GM12873 (cell line): ENCODE results near the gene DLG2.

ENCODE experiments used
- TF ChIP-seq, protein P1 (sequence below): IDR thresholded peaks from 2 replicates; pipeline ENCODE4 v1.5.1; 2012; ENCODE audit warnings: low read depth, mild to moderate bottlenecking, moderate library complexity, low read length, control low read depth; ENCODE audit not compliant: insufficient read depth; ENCODE audit errors: missing control alignments

The DLG2 gene

DNA sequence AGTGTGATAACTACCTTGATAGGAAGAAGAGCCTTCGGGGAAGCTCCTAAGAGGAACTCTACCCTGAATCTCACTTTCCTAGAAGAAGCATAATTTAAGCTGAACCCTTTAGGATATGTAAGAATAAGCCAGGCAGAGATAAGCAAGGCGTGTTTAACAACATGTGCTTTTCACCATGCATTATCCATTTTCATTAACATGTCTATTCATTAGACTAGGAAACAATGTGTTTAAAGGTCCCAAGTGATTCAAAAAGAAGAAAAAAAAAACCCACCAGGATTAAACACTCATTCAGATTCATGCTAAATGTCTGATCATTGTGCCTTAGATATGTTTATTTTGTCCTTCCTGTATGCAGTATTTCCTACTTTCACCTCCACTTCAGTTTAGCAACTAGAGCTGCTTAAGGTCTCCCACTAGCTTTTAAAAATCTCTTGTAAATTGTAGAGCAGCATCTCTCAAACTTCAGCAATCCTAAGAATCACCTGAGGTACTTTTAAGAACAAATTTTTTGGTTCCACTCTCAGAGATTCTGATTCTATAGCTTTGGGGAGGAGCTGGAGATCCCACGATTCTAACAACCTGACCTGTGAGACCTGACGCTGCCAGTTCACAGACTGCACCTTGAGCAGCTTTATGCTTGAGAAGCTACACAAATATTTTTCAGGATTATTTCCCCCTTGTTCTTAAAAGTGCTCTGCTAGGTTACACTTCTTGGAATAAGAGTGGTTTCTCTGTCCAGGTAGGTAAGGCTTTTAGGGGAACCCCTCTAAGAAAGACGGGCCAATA lies 1385.6 kb downstream of the DLG2 start:
- TF ChIP-seq, protein P1, sequence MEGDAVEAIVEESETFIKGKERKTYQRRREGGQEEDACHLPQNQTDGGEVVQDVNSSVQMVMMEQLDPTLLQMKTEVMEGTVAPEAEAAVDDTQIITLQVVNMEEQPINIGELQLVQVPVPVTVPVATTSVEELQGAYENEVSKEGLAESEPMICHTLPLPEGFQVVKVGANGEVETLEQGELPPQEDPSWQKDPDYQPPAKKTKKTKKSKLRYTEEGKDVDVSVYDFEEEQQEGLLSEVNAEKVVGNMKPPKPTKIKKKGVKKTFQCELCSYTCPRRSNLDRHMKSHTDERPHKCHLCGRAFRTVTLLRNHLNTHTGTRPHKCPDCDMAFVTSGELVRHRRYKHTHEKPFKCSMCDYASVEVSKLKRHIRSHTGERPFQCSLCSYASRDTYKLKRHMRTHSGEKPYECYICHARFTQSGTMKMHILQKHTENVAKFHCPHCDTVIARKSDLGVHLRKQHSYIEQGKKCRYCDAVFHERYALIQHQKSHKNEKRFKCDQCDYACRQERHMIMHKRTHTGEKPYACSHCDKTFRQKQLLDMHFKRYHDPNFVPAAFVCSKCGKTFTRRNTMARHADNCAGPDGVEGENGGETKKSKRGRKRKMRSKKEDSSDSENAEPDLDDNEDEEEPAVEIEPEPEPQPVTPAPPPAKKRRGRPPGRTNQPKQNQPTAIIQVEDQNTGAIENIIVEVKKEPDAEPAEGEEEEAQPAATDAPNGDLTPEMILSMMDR, result no peak

DNA sequence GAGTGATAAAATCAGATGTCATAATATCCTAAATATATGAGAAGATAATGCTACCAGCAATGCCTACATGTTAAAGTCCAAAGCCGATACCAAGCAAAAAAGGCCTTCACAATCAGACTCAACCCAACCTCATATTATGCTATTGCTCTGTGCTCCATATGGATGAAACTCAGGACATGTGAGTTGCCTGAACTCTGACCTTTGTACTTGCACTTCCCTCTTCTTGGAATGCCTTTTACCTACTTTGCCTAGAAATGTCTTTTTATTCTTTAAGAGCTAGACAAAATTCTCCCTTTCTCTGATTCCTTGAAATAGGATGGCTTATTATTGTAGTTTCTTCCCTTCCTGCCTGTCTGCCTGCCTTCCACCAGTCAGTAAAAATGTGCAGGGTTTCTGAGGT lies 1386.3 kb downstream of the DLG2 start:
- TF ChIP-seq, protein P1, result no peak

DNA sequence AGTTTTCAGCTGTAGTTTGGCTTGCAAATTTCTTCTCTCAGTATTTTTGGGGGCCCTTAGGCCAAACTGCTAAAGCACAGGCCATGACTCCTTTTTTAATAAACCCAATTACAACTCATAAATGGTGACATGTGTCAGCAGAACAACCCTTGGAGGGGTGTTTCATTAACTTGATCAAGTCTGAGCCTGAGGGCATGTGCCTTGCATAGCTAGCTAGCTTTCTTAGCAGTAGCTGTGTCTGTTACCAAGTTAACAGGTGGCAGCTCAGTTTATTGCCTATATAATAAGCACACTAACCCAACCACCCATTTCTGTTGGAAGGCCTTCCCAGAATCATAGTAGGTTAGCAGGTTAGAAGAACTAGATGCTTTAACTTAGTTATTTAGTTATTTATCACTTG lies 1390.7 kb downstream of the DLG2 start:
- TF ChIP-seq, protein P1, result no peak

DNA sequence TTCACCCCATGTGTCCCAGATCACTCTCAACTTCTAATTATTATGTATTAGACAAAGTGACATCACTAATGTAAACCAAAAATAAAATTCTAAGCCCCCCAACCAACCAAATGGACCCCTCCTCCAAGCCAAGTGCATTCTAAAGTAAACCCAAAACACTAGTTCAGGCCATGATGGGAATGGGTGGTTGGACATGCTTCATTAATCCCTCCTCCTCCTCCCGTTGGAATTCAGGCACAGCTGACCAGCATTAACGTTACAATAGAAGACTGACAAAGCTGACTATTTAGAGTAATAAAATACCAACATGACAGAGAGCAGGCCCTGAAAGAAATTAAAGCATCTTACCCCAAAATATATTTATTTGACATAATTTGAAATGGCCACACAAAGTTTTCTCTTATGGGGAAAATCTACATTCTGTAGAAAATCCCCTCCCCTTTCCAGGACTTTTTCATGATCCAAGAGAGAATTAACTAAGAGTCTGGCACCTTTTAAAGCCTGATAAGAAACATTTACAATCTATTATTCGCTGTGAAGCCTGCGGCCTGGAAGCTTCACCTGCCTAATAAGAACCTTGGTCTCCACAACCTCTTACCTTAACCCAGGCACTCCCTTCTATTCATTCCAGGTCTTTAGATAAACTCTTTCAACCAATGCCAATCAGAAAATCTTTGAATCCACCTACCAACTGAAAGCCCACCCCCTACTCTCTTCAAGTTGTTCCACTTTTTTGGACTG lies 1392.5 kb downstream of the DLG2 start:
- TF ChIP-seq, protein P1, result no peak

DNA sequence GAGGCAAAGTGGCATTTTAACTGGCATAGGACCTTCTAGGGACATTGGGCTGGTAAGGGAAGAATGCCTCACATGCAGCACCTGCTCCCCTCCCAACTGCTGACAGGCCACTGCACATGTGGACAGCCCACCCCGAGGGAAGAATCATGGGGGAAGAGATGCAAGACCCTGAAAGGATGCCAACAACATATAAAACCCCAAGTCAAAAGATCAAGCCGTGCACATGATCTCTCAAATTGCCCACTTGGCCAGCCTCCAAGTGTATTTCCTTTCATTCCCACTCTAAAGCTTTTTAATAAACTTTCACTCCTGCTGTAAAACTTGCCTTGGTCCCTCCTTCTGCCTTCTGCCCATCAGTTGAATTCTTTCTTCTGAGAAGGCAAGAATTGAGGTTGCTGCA lies 1393.1 kb downstream of the DLG2 start:
- TF ChIP-seq, protein P1, result no peak

DNA sequence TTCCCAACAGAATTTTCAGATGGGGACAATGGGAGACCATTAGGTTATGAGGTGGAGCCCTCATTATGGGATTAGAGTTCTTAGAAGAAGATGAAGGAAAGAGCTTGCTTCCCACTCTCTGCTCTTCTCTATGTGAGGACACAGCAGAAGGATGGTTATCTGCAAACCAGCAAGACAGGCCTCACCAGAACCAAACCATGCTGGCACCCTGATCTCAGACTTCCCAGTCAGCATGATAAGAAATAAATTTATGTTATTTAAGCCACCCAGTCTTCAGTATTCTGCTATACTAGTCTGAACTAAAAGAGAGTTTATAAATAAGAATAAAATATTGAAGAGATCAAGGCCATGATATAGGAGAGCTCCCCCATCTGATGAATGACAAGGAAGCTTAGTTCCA lies 1394.6 kb downstream of the DLG2 start:
- TF ChIP-seq, protein P1, result no peak

DNA sequence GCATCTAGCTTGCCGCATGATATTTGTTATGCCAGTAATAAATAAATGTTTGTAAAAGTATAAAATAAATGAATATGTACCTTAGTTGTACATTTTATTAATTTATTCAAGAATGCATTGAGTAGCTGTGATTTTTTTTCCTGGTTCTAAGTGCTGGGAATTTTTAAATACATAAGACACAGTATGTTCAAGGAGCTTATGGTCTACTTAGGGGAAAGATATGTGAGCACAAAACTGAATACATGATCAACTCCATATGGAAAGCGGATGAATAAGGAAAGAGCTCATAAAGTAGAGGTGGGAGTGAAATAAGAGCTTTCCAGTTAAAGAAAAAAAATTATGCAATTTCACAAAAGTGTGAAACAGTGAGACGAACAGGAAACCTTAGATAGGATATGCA lies 1396.7 kb downstream of the DLG2 start:
- TF ChIP-seq, protein P1, result no peak
